ENCODE measurements around the gene CDC14A. TPM values are rescaled to one million over a fixed set of nuclear protein-coding genes. Genes with fewer than 3 reads are reported as not detected.

The CDC14A gene
- total and polyA plus RNA-seq, 2 of the 8 experiments (the other 6 are each of a cell fraction or from before 2014, with no cell fraction given), result 3.2 to 8.9 TPM

DNA sequence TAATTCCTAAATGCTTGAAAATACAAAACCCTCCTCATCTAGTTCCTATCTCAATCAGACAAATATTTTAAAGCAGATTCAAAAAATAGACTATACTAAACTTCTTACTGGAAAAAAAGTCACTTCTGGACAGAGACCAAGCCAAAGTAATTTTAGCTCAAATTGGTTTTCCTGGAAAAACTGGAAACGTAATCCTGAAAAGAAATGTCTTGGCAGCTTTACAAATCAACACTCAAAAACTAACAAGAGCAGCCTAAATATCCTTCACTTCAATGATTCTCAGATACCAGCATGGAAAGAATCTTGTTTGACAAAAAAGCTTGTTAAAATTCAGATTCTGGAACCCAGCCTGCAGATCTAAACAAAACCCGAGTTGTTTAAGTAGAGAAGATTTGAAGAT lies 176.6 kb downstream of the CDC14A start (continued):
- TF ChIP-seq RNF2 (IDR thresholded peaks at IDR 0.05; ENCODE audit: borderline replicate concordance, low read depth, low read length, missing control alignments, poor library complexity, severe bottlenecking) (no peak), SP2 (IDR thresholded peaks at IDR 0.05; ENCODE audit: low read length) (no peak)

All from H1 (cell line).